ENCODE results near the gene SLC25A47. TPM values are rescaled to one million over a fixed set of nuclear protein-coding genes. Genes with fewer than 3 reads are reported as not detected.

The SLC25A47 gene
- total and polyA plus RNA-seq, 2 of the 4 experiments (the other 2 are of a cell fraction), result not detected

DNA sequence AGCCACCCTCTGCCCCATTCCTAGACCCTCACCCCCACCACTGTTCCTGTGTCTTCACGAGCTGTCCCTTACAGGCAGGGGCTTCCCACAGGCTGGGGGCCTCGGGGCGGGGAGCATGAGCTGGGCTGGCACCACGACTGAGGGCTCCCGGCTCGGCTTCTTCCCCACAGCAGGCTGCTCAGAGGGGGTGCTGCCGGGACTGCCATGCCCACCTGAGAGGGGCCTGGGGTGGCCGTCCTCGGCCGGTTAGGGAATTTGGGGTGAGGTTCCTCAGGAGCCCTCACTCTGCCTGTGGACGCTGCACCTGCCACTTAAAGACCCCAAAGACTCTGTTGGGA lies 6.8 kb downstream of the SLC25A47 start:
- no peak overlapping the region for H4K8ac ChIP-seq (ENCODE audit: low read depth in 2 of 2, low read length in 2 of 2)
- no peak overlapping the region for H3K27ac ChIP-seq (ENCODE audit: insufficient read depth, low read length)
- intact Hi-C loops (cut with micrococcal nuclease), result no loop called here
- H3K4ac ChIP-seq (ENCODE audit: low read depth, low read length), result no peak overlapping the region
- no peaks in the 10 kb centered on the region for H3K9me1 ChIP-seq (ENCODE audit: insufficient read depth, low read length)
- no peak overlapping the region for H3K18ac ChIP-seq (ENCODE audit: low read depth, low read length)
- H2BK20ac ChIP-seq (ENCODE audit: low read depth, low read length), result no peak overlapping the region
- H3K9me3 ChIP-seq (ENCODE audit: control insufficient read depth, insufficient read depth, low read length), result no peaks in the 10 kb centered on the region
- no peak overlapping the region for H2BK120ac ChIP-seq (ENCODE audit: low read depth, low read length)
- no peaks in the 10 kb centered on the region for H3K4me1 ChIP-seq (ENCODE audit: control insufficient read depth, insufficient read depth, low read length)
- H3K36me3 ChIP-seq (ENCODE audit: control insufficient read depth, insufficient read depth, low read length), result peaks cover 19% of the 10 kb centered on the region
- H3K4me3 ChIP-seq (ENCODE audit: insufficient read depth, low read depth, low read length), result no peak overlapping the region
- no peaks in the 10 kb centered on the region; the same call in 1 of the 2 replicates for H4K20me1 ChIP-seq (ENCODE audit: insufficient read depth, low read length)
- H3K9ac ChIP-seq (ENCODE audit: low read depth, low read length), result no peak overlapping the region
- no peak overlapping the region for H3K14ac ChIP-seq (replicated peaks; ENCODE audit: low read depth, low read length)
- in situ Hi-C loops (cut with MboI; ENCODE audit: low sequenced_read_pairs), result no loop called here
- no peak for ATAC-seq (ENCODE audit: low read depth)
- 92% methylated on average over 5 of the region's 11 CpGs; no CpG with 5 or more reads in 1 of the 2 experiments for WGBS, 2 experiments (ENCODE audit: extremely low coverage in 2 of 2, insufficient read length in 1 of 2)
- H3K56ac ChIP-seq (ENCODE audit: extremely low read depth, insufficient read depth, low read length), result no peak overlapping the region
- no peak for TF ChIP-seq MXI1 (IDR thresholded peaks at IDR 0.05; ENCODE audit: borderline replicate concordance, low read depth, low read length)
- BruUV-seq (replicated peaks), result no TSS peak
- dilution Hi-C loops (cut with HindIII; ENCODE audit: low sequenced_read_pairs, unreplicated experiment), result no loop called here
- H3K4me2 ChIP-seq (ENCODE audit: low read depth, low read length), result no peak overlapping the region
- no peak for DNase-seq
- no peak overlapping the region for H2AK9ac ChIP-seq (replicated peaks; ENCODE audit: low read depth, low read length, poor library complexity)
- H2BK15ac ChIP-seq (ENCODE audit: low read depth, low read length), result no peak overlapping the region
- no peak overlapping the region for H4K91ac ChIP-seq (ENCODE audit: insufficient read depth, low read depth, low read length)
- CTCF ChIA-PET, result no interaction called here
- H2BK5ac ChIP-seq (ENCODE audit: low read depth, low read length, poor library complexity, severe bottlenecking), result no peak overlapping the region
- no peak overlapping the region for H4K5ac ChIP-seq (ENCODE audit: low read depth, low read length)
- H2AK5ac ChIP-seq (ENCODE audit: low read depth, low read length), result no peak overlapping the region; the same call in 1 of the 2 replicates
- no peak overlapping the region for H3K23ac ChIP-seq (ENCODE audit: low read depth, low read length)
- no peaks in the 10 kb centered on the region for H3K27me3 ChIP-seq (ENCODE audit: control insufficient read depth, insufficient read depth, low read length)
- POLR2A ChIA-PET (ENCODE audit: unreplicated experiment), result no interaction called here
- H2AFZ ChIP-seq (replicated peaks; ENCODE audit: low read length, poor library complexity), result no peak overlapping the region
- H3K79me1 ChIP-seq (ENCODE audit: low read depth in 1 of 2, low read length in 2 of 2), result no peaks in the 10 kb centered on the region
